Eye (tissue), 1 donor: ENCODE measurements around the gene CHGA.

Experiments
- DNase-seq: peaks from one replicate; pipeline ENCODE4 v3.0.0-alpha.2; 2015

CHGA gene

DNA sequence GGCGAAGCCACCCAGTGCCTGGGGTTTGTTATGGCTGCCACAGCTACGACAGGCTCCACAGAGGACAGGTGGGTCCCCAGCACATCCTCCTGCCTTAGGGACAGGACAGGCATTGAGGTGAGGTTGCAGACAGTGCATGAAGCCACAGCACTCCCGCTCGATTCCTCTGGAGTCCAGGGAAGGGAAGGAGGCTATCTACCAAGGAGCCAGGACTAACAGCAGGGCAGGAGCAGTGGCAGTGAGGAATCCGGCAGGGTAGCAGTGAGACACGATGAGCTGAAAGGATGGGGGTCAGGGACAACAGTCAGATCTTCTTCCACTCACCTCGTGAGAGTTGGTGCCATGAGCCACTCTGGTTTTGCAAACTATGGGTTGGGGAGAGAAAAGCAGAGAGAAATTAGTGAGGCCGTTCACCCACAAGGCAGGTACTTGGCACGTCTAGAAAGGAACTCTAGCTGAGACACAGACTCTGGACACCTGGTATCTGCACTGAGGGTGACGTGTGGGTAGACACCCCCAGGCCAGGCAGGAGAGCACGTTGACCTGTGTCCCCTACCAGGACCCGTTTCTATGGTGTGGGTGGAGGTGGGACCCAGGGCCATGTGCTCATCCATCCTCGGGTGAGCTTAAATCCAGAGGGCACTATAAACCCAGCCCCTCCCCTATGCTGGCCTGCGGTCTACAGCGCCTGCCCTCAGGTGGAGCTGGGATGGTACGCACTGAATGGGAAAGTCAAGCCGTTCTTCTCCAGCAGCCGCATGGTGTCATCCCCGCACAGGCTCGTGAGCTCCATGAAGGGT lies 39.3 kb downstream of the CHGA start:
- DNase-seq = no peak

- no peak for DNase-seq
Observed at GRCh38 chr14:92962831-92963095, 39.8 kb downstream of the CHGA start.

GRCh38 chr14:92963301-92964123 lies 40.6 kb downstream of the CHGA start:
- peak; percentile 39 for DNase-seq

DNA sequence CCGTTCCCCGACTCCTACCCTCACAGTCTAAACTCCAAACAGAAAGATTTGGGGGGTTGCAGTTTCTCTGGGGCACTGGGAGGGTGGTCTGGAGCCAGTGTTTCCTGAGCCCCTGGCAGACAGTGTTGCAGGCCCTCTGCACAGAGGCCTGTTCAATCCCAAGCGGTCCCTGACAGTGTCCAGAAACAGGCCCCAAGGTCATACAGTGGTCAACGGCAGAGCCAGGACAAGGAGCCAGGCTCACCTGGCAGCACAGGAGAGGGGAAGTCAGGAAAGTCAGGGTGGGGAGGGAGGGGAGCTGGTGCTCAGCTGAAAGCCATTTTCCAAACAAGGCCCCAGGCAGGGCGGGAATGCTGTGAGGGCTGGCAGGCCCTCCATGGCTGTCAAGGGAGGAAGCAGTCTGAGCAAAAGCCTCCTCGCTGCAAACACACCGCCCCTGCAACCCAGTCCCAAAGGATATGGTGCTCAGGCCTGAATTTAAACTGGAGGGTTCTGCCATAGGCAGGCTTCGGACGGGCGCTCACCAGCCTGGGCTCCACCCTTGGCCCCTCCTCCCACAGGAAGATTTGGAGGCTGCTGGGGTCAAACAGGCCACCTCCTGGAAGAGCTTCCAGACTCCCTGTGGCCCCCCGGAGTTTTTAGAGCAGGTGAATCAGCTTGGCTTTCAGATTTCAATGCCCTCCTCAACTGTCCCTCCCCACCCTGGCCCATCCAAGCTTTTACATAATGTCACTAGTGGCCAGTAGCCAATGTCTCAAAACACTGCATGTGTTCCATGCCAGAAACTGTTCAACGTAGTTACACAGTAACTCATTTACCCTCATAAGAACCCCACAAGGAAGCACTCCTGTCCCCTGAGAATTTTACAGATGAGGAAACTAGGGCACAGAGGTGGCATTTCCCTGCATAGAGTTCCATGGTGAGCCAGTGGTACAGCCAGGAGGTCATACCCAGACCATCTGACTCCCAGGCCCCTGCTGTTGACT lies 41.5 kb downstream of the CHGA start:
- DNase-seq = no peak

DNA sequence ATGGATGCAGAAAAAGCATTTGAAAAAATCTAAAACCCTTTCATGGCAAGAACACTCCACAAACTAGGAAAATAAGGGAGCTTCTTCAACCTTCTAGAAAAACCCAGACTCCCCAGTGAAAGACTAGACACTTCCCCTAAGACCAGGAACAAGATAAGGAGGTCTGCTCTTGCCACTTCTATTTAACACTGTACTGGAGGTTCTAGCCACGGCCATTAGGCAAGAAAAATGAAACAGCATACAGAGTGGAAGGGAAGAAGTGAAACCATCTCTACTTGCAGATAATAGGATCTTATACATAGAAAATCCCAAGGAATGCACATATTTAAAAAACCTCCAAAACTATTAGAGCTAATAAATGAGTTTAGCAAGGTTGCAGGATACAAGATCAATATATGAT lies 42.3 kb downstream of the CHGA start:
- no peak for DNase-seq

- DNase-seq = no peak
Observed at GRCh38 chr14:92967346-92967926, 44.5 kb downstream of the CHGA start.

DNA sequence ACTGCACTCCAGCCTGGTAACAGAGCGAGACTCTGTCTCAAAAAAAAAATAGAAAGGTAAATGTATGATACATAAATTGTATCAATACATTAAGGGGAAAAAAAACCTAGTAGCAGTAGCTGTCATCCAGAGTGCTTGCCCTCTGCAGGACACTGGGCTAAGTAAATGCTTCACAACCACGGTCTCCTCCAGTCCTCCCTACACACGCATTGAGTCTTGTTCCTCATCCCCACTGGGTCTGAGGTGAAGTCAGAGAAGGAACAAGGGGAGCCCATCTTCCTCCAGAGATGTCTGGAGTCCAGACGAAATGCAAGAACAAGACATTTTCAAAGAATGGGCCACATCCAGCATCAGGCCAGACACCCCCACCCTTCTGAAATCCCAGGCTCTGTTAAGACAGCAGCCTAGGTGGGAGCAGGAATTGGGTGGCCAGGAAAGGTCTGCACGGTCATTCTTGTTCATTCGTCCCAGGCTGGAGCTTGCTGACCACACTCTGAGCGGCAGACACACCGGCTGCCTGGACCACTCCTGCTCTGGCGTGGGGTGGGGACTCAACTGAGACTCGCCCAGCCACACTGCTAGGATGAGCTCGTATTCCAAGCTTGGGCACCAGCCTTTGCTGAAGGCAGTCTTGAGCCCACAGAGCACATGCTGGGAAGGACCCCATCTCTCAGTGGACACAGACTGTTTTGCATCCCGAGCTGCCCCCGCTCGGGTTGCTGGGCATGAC lies 45.5 kb downstream of the CHGA start:
- DNase-seq = no peak

- no peak for DNase-seq
Observed at GRCh38 chr14:92969430-92969829, 46.5 kb downstream of the CHGA start.

- DNase-seq = no peak
Observed at GRCh38 chr14:92969871-92970270, 46.9 kb downstream of the CHGA start.

DNA sequence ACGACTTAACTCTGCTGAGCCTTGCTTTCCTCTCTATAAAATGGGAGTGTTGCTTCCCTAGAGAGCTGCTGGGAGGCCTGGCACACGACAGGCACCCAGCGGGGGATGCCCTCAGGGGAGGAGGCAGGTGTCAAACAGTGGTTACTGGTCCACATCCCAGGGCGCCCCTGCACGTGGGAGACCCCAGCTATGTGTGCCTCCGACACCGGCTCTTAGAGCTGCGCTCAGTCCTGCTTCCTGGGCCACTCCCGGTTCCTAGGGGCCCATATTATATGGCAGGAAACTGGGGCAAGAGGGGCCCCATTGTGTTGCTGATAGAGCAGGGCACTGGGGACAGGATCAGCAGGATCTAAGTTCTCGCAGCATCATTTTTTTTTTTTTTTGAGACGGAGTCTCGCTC lies 47.3 kb downstream of the CHGA start:
- DNase-seq = no peak

- no peak for DNase-seq
Observed at GRCh38 chr14:92971601-92972180, 48.7 kb downstream of the CHGA start.

DNA sequence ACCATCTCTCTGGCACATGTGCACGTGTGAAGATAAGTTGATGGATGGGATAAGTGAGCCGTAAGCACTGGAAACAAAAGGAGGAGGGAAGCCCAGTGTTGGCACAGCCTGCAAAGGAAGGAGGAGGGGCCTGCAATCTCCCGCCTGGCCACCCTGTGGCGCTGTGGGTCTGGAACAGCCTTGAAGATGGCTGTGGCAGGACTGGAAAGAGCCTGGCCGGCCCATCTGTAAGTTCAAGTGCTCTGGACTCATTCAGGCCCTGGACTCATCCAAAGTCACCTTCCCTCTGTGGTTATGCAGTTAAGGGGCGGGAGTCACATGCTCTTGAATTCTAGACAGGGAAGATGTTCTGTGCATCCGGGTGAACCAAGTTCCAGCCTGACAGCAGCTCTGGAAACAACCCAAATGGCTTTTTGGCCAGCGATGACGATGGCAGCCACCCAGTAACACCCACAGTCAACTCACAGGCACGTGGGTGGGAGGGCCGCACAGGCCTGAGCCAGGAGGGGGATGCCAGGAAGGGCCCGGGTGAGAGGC lies 50.4 kb downstream of the CHGA start:
- peak; percentile 89 for DNase-seq

- DNase-seq = no peak
Observed at GRCh38 chr14:92973798-92974372, 50.9 kb downstream of the CHGA start.

- DNase-seq = no peak
Observed at GRCh38 chr14:92974541-92975345, 51.8 kb downstream of the CHGA start.

- no peak for DNase-seq
Observed at GRCh38 chr14:92976268-92976667, 53.3 kb downstream of the CHGA start.

DNA sequence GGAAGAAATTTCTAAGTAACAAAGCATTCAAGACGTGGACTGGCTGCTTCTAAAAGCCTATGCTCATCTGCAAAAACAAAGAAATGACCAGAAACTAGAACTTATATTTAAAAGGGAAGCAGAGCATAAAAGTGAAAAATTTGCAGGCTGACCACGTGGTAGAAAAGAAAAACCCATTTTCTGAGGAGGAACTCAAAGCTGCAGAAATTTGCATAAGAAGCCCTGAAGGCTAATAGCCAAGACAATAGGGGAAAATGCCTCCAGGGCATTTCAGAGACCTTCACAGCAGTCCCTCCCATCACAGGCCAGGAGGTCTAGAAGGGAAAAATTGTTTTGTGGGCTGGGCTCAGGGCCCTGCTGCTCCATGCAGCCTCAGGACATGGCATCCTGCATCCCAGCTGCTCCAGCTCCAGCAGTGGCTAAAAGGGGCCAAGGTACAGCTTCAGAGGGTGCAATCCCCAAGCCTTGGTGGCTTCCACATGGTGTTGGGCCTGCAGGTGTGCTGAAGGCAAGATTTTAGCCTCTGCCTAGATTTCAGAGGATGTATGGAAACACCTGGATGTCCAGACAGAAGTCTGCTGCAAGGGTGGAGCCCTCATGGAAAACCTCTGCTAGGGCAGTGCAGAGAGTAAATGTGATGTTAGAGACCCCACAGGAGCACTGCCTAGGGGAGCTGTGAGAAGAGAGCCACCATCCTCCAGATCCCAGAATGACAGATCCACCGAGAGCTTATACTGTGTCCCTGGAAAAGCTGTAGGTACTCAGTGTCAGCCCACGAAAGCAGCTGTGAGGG lies 55.5 kb downstream of the CHGA start:
- DNase-seq = no peak

DNA sequence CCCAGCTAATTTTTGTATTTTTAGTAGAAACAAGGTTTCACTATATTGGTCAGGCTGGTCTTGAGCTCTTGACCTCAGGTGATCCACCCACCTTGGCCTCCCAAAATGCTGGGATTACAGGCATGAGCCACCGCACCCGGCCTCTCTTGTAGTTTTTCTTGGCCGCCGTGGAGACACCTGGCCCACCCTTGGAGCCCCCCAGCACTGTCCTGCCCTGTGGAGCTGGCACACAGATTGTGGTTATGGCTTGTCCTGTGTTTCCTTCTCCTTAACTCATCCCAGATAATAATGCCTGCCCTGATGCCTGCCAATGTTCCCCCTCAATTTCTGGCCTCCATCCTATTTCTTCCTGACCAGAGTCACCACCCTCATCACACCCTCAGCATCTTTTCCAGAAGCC lies 57.9 kb downstream of the CHGA start:
- DNase-seq = no peak

GRCh38 chr14:92981726-92982125 lies 58.8 kb downstream of the CHGA start:
- DNase-seq = no peak

- no peak for DNase-seq
Observed at GRCh38 chr14:92982956-92983355, 60.0 kb downstream of the CHGA start.
